GM12891 (cell line): Measurements from ENCODE around the gene GNL1.
"Not testable (repeated sequence)": the region's sequence is repeated elsewhere in the genome, so short reads cannot be mapped to it uniquely, and the experiment has no call there.

Experiments
- POLR2A ChIP-seq: IDR thresholded peaks from 2 replicates; pipeline ENCODE4 v1.6.1; 2011; ENCODE audit warnings: low read depth, low read length, control low read depth
- POLR2AphosphoS5 ChIP-seq: IDR thresholded peaks from 2 replicates; pipeline ENCODE4 v1.6.1; 2011; ENCODE audit warnings: low read depth, low read length, control low read depth
- SPI1 ChIP-seq: IDR thresholded peaks from 2 replicates; pipeline ENCODE4 v1.6.1; 2011; ENCODE audit warnings: low read depth, low read length, control low read depth
- TAF1 ChIP-seq: IDR thresholded peaks from 2 replicates; pipeline ENCODE4 v1.6.1; 2011; ENCODE audit warnings: low read depth, low read length, control low read depth

DNA sequence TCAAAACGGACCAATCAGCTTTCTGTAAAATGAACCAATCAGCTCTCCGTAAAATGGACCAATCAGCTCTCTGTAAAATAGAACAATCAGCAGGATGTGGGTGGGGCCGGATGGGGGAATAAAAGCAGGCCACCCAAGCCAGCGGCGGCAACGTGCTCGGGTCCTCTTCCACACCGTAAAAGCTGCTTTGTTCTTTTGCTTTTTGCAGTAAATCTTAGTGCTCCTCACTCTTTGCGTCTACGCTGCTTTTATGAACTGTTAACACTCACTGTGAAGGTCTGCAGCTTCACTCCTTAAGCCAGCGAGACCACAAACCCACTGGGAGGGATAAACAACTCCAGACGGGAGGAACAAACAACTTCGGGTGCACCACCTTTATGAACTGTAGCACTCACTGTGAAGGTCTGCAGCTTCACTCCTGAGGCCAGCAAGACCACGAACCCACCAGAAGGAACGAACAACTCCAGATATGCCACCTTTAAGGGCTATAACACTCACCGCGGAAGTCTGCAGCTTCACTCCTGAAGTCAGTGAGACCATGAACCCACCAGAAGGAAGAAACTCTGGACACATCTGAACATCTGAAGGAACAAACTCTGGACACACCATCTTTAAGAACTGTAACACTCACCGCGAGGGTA is 37.7 kb downstream of the GNL1 start:
- TF ChIP-seq POLR2A, SPI1, POLR2AphosphoS5, TAF1: not testable (repeated sequence)
